ENCODE data around the gene LRP3.

DNA sequence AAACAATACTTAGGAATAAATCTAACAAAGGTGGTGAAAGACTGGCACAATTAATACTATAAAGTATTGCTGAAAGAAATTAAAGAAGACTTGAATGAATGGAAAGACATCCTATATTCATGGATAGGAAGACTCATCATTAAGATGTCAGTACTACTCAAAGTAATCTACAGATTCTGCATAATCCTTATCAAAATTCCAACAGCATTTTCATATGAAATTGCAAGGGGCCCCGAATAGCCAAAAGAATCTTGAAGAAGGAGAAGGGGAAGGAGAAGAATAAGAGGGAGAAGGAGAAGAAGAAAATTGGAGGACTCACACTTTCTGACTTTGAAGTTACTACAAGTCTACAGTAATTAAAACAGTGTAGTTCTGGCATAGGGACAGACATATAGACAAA lies 25.6 kb upstream of the LRP3 start:
- TF ChIP-seq, protein P1, sequence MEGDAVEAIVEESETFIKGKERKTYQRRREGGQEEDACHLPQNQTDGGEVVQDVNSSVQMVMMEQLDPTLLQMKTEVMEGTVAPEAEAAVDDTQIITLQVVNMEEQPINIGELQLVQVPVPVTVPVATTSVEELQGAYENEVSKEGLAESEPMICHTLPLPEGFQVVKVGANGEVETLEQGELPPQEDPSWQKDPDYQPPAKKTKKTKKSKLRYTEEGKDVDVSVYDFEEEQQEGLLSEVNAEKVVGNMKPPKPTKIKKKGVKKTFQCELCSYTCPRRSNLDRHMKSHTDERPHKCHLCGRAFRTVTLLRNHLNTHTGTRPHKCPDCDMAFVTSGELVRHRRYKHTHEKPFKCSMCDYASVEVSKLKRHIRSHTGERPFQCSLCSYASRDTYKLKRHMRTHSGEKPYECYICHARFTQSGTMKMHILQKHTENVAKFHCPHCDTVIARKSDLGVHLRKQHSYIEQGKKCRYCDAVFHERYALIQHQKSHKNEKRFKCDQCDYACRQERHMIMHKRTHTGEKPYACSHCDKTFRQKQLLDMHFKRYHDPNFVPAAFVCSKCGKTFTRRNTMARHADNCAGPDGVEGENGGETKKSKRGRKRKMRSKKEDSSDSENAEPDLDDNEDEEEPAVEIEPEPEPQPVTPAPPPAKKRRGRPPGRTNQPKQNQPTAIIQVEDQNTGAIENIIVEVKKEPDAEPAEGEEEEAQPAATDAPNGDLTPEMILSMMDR (IDR thresholded peaks at IDR 0.05) = no peak
- TF ChIP-seq ZFX (IDR thresholded peaks at IDR 0.05; ENCODE audit: borderline replicate concordance) = no peak

All from 22Rv1 (cell line).